Activated naive CD4-positive, alpha-beta T cell treated with anti-CD3 and anti-CD28 coated beads, Interleukin-2, amount 50 U/mL, for 72 hours (primary cell): ENCODE measurements around the gene VAC14. TPM values are rescaled to one million over a fixed set of nuclear protein-coding genes. Genes with fewer than 3 reads are reported as not detected.

Source experiments
- ATAC-seq, 2 donors: fragments of 150-1000 bp; cut with Tn5 transposase; 2 replicates each; pipeline ENCODE4 v1.10.0; 2021; ENCODE audit warnings: mild to moderate bottlenecking in 2 of 2, moderate library complexity in 2 of 2
- DNase-seq, 2 donors: peaks; one replicate each; pipeline ENCODE4 v3.0.0; 2021 to 2022; ENCODE audit warnings: low spot score in 2 of 2
- H3K27ac Mint-ChIP-seq, 2 donors: one replicate each; pipeline ENCODE4 v1.8.0; 2022; ENCODE audit warnings: mild to moderate bottlenecking in 2 of 2, mixed read lengths in 2 of 2
- H3K36me3 Mint-ChIP-seq, 2 donors: one replicate each; pipeline ENCODE4 v1.8.0; 2022; ENCODE audit warnings: mixed read lengths in 2 of 2
- H3K9me3 Mint-ChIP-seq, 2 donors: one replicate each; pipeline ENCODE4 v1.8.0; 2022; ENCODE audit warnings: mixed read lengths in 2 of 2
- total RNA-seq, 2 donors: library from RNA; stranded (reverse); gene quantifications; one replicate each; pipeline ENCODE4 v1.2.3, GENCODE V29; 2022

VAC14 gene
- total RNA-seq, 2 donors from 2014 or later = 22.5 to 28.8 TPM

DNA sequence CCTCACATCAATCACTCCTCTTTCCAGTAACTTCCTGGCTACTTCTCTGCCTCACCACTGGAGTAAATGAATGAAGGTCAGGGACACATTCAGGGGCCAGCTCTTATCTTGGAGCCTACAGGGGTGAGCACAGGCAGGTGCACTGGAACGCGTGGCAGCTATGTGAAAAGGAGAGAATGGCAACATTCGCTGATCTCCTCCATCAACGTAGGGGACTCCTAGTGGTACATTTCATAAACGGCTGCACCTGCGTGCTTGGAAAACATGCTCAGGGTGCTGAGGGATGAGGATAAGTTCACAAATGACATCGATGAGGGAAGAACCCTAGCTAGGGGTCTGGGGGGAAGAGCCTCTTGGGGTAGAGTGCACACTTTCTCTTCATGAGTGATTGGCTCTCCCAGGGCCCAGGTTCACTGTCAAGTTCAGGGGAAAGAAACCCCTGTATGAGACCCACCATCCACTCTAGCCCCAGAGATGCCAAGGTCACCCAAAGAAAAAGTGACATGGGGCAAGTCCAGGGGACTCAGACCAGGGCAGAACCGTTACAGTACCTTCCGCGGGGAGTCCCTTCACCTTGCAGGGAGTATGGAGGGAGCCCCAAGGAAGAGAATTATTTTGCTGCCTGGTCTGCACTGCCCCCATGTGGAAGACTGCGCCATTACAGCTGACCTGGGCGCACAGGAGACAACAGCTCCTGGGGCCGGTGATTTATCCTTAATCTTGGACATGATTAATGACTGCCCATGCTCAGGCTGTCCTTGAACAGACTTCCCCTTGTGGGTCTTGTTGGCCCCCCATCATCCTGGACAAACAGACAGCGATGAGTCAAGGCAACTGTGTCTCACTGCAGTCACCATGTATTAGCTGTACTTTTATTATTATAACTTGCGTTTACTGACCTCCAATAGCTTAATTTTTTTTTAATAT, 30.1 kb downstream of the VAC14 start:
- no peak overlapping the region for H3K27ac Mint-ChIP-seq
- H3K36me3 Mint-ChIP-seq = no peaks in the 10 kb centered on the region
- no peaks in the 10 kb centered on the region for H3K9me3 Mint-ChIP-seq
- peak; percentile 76 to 83 for ATAC-seq
- peak; percentile 64 to 78 for DNase-seq

GRCh38 chr16:70770291-70770625, 30.7 kb downstream of the VAC14 start:
- peak overlapping the region; percentile 21 to 75 for H3K27ac Mint-ChIP-seq
- no peaks in the 10 kb centered on the region for H3K36me3 Mint-ChIP-seq
- ATAC-seq (no peak), DNase-seq (no peak)
- no peaks in the 10 kb centered on the region for H3K9me3 Mint-ChIP-seq

- peak overlapping the region in 1 of 2 donors; percentile 21 for H3K27ac Mint-ChIP-seq
- H3K36me3 Mint-ChIP-seq = no peaks in the 10 kb centered on the region
- DNase-seq (no peak), ATAC-seq (no peak)
- H3K9me3 Mint-ChIP-seq = no peaks in the 10 kb centered on the region
Observed at GRCh38 chr16:70769761-70770160, 31.2 kb downstream of the VAC14 start.

- DNase-seq = no peak
- no peak for ATAC-seq
Observed at GRCh38 chr16:70769131-70769530, 31.8 kb downstream of the VAC14 start.

GRCh38 chr16:70768203-70768580, 32.8 kb downstream of the VAC14 start:
- DNase-seq (no peak), ATAC-seq (no peak)
- H3K9me3 Mint-ChIP-seq = no peaks in the 10 kb centered on the region
- H3K27ac Mint-ChIP-seq = no peak overlapping the region
- H3K36me3 Mint-ChIP-seq = no peaks in the 10 kb centered on the region

More at GRCh38 chr16:70769131-70769530, 31.8 kb downstream of the VAC14 start:
- no peaks in the 10 kb centered on the region for H3K9me3 Mint-ChIP-seq
- peak overlapping the region in 1 of 2 donors; percentile 21 for H3K27ac Mint-ChIP-seq
- no peaks in the 10 kb centered on the region for H3K36me3 Mint-ChIP-seq

DNA sequence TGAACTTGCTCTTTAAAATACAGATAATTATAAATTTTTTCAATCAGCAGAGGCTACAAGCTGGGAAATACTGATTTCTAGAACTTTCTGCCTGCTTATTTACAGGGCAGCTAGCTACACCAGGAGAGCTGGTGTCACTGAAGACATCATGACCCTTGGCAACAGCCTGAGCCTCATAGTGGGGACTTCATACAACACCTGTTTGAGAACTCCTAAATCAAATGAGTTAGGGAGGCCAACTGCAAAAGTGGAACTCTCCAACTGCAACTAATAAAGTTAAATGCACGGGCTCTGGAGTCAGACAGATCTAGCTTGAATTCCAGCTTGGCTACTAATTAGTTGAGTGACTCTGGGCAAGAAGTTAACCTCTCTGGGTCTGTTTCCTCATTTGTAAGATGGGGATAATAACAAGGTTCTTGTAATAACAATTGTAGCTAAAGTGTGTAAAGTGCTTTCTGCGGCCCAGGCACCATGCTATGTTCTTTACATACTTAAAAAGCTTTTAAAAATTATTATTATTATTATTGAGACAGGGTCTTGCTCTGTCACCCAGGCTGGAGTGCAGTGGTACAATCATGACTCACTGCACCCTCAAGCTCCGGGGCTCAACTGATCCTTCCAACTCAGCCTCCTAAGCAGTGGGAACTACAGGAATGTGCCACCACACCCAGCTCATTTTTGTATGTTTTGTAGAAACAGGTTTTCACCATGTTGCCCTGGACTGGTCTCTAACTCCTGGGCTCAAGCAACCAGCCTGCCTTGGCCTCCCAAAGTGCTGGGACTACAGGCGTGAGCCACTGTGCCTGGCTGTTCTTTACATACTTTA, 33.4 kb downstream of the VAC14 start:
- H3K27ac Mint-ChIP-seq = peak overlapping the region in 1 of 2 donors; percentile 44
- no peaks in the 10 kb centered on the region for H3K36me3 Mint-ChIP-seq
- DNase-seq = no peak
- no peaks in the 10 kb centered on the region for H3K9me3 Mint-ChIP-seq
- no peak for ATAC-seq

DNA sequence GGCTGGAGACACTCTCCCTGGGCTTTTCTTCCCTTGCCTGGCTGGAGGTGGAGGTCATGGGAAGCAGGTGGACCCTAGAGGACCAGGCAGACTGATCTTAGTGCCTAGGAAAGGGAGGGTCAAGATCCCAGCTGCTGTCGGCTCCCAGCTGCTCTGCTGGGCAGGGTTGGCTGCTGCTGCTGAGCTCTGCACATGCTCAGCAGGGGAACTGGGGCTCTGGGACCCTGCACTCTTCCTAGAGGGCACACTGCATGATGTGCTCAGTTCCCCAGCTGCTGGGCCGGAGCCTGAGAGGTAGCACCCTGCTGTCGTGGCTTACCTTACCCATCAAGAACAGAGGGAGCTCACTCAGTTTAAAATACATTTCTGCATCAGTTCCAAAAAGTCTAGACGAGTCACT, 34.3 kb downstream of the VAC14 start:
- no peak for DNase-seq
- Mint-ChIP-seq H3K9me3 (no peaks in the 10 kb centered on the region), H3K36me3 (no peaks in the 10 kb centered on the region), H3K27ac (no peak overlapping the region)
- ATAC-seq = no peak

DNA sequence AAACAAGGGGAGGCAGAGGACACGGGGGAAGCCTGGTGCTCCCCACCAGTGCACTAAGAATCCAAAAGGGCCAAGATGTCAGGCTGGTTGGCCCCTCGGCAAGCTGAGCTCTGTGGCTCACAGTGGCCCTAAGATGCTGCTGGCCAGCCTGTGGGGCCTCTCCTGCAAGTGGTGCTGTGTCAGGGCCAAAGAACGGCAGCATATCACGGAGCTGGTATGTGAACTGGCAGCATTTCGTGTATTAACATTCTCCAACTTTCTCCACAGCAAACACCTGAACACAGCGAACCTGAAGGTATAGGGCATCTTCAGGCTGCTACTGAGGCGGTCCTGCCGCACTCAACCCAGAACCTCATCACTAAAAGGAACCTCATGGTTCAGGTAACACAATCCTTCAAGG, 34.8 kb downstream of the VAC14 start:
- no peaks in the 10 kb centered on the region for H3K36me3 Mint-ChIP-seq
- H3K27ac Mint-ChIP-seq = peak overlapping the region in 1 of 2 donors; percentile 62
- no peaks in the 10 kb centered on the region for H3K9me3 Mint-ChIP-seq
- DNase-seq = no peak
- no peak for ATAC-seq

- ATAC-seq = no peak
- no peak for DNase-seq
- no peaks in the 10 kb centered on the region for H3K36me3 Mint-ChIP-seq
Observed at GRCh38 chr16:70765491-70765890, 35.5 kb downstream of the VAC14 start.

GRCh38 chr16:70764632-70765031, 36.3 kb downstream of the VAC14 start:
- no peak overlapping the region for H3K27ac Mint-ChIP-seq
- no peak for ATAC-seq
- DNase-seq = no peak
- no peaks in the 10 kb centered on the region for H3K9me3 Mint-ChIP-seq
- no peaks in the 10 kb centered on the region for H3K36me3 Mint-ChIP-seq

More at GRCh38 chr16:70765491-70765890, 35.5 kb downstream of the VAC14 start:
- peak overlapping the region; percentile 62 to 88 for H3K27ac Mint-ChIP-seq
- H3K9me3 Mint-ChIP-seq = no peaks in the 10 kb centered on the region

- DNase-seq (no peak), ATAC-seq (no peak)
- Mint-ChIP-seq H3K27ac (peak overlapping the region; percentile 19 to 93), H3K36me3 (no peaks in the 10 kb centered on the region), H3K9me3 (no peaks in the 10 kb centered on the region)
Observed at GRCh38 chr16:70760221-70760620, 40.7 kb downstream of the VAC14 start.

- Mint-ChIP-seq H3K36me3 (no peaks in the 10 kb centered on the region), H3K27ac (peak overlapping the region in 1 of 2 donors; percentile 24), H3K9me3 (no peaks in the 10 kb centered on the region)
- ATAC-seq = no peak
- DNase-seq = no peak
Observed at GRCh38 chr16:70759666-70760065, 41.3 kb downstream of the VAC14 start.

DNA sequence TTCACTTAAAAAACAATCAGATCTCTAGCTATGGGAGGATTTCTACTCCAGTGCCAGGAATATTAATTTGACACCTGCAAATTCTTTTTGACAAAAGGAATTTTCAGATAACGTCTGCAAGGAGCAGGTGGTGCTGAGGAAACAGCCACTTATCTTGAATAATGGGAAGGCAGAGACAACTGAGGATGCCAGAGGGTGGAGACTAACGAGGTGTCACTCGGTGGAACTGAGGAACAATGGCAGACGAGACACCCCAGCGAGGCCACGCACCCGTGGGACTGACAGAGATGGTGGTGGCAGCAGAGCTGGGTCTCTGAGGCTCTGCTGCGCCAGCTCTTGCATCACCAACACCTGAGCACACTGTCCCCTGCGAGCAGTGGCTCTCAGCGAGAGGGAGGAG, 42.2 kb downstream of the VAC14 start:
- ATAC-seq (no peak), DNase-seq (no peak)
- Mint-ChIP-seq H3K27ac (no peak overlapping the region), H3K36me3 (no peaks in the 10 kb centered on the region), H3K9me3 (no peaks in the 10 kb centered on the region)

GRCh38 chr16:70757183-70757582, 43.8 kb downstream of the VAC14 start:
- Mint-ChIP-seq H3K36me3 (no peaks in the 10 kb centered on the region), H3K9me3 (no peaks in the 10 kb centered on the region), H3K27ac (peak overlapping the region; percentile 10 to 65)
- DNase-seq = no peak
- no peak for ATAC-seq

DNA sequence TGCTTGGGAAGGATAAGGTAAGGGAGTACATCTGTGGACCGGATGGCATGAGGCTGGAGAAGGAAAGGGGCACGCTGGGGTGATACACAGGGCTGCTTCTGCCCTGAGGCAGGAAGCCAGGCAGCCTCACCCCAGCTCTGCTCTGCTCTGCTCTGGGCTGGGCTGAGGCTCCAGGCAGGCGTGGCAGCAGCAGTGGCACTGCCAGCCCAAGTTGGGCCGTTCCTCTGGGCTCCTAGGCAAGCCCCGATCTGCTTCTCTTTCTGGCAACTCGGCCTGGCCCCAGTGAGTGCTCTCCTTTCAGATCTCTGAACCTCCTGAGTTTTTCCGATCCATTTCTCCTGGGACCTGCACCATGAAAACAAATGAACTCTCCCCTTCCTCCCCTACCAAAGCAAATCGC, 44.9 kb downstream of the VAC14 start:
- H3K36me3 Mint-ChIP-seq = no peaks in the 10 kb centered on the region

GRCh38 chr16:70754851-70755600, 45.9 kb downstream of the VAC14 start:
- DNase-seq (no peak), ATAC-seq (no peak)
- Mint-ChIP-seq H3K9me3 (no peaks in the 10 kb centered on the region), H3K27ac (peak overlapping the region in 1 of 2 donors; percentile 28), H3K36me3 (no peaks in the 10 kb centered on the region)

More for the DNA sequence above, 44.9 kb downstream of the VAC14 start:
- DNase-seq (no peak), ATAC-seq (no peak)
- Mint-ChIP-seq H3K9me3 (no peaks in the 10 kb centered on the region), H3K27ac (no peak overlapping the region)

DNA sequence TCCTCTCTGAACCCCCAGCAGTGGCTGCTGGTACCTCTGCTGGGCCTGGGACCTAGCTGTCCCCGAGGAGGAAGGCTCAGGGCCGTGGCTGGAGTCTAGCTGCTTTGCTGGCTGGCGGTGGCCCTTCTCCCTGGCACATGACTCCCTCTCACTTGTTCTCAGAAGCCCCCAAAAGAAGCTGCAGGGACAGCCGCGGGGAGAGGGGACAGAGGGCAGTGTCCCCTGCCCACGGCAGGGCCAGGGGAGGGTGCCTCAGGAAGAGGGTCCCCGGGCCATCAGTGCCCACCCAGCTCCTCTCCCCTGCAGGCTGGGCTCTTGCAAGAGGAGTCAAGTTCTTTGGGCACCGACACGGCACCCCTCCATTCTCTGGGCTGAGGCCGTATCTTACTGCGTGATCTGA, 46.6 kb downstream of the VAC14 start:
- Mint-ChIP-seq H3K27ac (peak overlapping the region in 1 of 2 donors; percentile 28), H3K36me3 (no peaks in the 10 kb centered on the region), H3K9me3 (no peaks in the 10 kb centered on the region)
- no peak for ATAC-seq
- DNase-seq = no peak
